Measurements from ENCODE around the gene MTX2.

- TF ChIP-seq, protein P1, sequence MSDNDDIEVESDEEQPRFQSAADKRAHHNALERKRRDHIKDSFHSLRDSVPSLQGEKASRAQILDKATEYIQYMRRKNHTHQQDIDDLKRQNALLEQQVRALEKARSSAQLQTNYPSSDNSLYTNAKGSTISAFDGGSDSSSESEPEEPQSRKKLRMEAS (IDR thresholded peaks at IDR 0.05; ENCODE audit: insufficient read depth, insufficient read length), result no peak
- TF ChIP-seq, protein P2, sequence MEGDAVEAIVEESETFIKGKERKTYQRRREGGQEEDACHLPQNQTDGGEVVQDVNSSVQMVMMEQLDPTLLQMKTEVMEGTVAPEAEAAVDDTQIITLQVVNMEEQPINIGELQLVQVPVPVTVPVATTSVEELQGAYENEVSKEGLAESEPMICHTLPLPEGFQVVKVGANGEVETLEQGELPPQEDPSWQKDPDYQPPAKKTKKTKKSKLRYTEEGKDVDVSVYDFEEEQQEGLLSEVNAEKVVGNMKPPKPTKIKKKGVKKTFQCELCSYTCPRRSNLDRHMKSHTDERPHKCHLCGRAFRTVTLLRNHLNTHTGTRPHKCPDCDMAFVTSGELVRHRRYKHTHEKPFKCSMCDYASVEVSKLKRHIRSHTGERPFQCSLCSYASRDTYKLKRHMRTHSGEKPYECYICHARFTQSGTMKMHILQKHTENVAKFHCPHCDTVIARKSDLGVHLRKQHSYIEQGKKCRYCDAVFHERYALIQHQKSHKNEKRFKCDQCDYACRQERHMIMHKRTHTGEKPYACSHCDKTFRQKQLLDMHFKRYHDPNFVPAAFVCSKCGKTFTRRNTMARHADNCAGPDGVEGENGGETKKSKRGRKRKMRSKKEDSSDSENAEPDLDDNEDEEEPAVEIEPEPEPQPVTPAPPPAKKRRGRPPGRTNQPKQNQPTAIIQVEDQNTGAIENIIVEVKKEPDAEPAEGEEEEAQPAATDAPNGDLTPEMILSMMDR (IDR thresholded peaks at IDR 0.05; ENCODE audit: extremely low read depth in 1 of 2, insufficient read depth in 1 of 2, low read depth in 1 of 2, low read length in 2 of 2), result no peak
- TF ChIP-seq MYC (IDR thresholded peaks at IDR 0.05; ENCODE audit: low read depth, low read length) (no peak), POLR2A (IDR thresholded peaks at IDR 0.05; ENCODE audit: low read depth, low read length) (no peak), EZH2 (IDR thresholded peaks at IDR 0.05; ENCODE audit: borderline replicate concordance, low read depth, low read length, severe bottlenecking) (no peak), POLR2AphosphoS5 (IDR thresholded peaks at IDR 0.05; ENCODE audit: insufficient read depth, low read depth, low read length) (no peak), FOS (IDR thresholded peaks at IDR 0.05; ENCODE audit: borderline replicate concordance, insufficient read depth, low read length) (no peak), GATA2 (IDR thresholded peaks at IDR 0.05; ENCODE audit: insufficient read depth, insufficient read length, low read depth, low read length) (no peak), JUN (IDR thresholded peaks at IDR 0.05; ENCODE audit: borderline replicate concordance, insufficient read depth, insufficient read length, low read depth) (no peak)
Observed at GRCh38 chr2:176240301-176240700, 28.9 kb upstream of the MTX2 start.
